ENCODE results near the gene MAB21L3.

Gene MAB21L3

GRCh38 chr1:116110567-116111523, at the start of gene MAB21L3:
TSS of gene MAB21L3 (plus strand) at chr1:116111399. CDS start at chr1:116112616, 1,217 bp downstream.
- DNase-seq (ENCODE audit: low read depth, low spot score) = no peak

GRCh38 chr1:116062201-116062600, 49.0 kb upstream of the MAB21L3 start:
- DNase-seq (ENCODE audit: low read depth, low spot score) = no peak

GRCh38 chr1:116064616-116065015, 46.6 kb upstream of the MAB21L3 start:
- DNase-seq (ENCODE audit: low read depth, low spot score) = peak; percentile 4

DNA sequence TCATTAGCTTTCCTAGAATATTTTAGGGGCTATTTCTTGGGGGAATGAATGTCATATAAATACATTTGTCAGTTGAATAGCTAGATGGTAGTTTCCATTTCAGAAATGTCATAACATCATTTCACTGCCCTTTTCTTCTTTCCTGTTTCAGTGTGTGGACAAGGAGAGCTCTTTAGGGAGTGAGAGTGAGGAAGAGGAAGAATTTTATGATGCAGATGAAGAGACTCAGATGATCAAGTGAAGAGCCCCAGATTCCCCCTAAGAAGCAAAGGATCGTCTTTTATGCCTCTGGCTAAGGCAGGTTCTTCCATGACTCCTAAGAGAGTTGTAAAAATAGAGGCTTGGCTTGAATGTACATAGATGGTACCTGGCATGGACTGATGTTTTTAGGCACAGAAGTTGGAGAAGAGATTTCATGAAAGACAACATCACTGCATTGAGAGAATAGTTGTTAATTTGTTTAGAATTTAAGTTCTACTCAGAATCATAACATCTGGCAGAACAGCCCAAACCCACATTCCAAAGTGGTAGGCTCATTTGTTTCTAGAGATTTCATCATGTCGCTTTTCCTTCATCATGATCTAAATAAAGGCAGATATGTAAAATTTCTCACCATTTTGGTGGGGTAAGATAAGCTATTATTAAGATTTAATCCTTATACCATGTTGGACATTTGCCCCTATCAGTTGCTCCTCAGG, 44.2 kb upstream of the MAB21L3 start:
- peak; percentile 9 for DNase-seq (ENCODE audit: low read depth, low spot score)

DNA sequence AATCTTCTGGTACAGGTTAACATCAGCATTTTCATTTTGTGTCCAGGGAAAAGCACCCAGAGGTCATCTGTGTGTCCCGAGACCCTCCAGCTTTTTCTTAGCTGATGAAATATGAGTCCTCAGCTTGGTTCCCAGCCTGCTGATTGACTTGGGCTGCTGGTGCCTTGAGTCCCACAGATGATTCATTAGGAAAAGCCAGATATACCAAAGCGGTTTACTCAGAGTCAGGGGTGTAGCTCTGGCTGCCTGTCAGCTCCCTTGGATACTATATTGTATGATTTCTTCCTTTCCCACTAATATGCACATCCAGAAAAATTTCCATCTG, 43.7 kb upstream of the MAB21L3 start:
- DNase-seq (ENCODE audit: low read depth, low spot score) = peak; percentile 21

GRCh38 chr1:116075575-116075974, 35.6 kb upstream of the MAB21L3 start:
- no peak for DNase-seq (ENCODE audit: low read depth, low spot score)

DNA sequence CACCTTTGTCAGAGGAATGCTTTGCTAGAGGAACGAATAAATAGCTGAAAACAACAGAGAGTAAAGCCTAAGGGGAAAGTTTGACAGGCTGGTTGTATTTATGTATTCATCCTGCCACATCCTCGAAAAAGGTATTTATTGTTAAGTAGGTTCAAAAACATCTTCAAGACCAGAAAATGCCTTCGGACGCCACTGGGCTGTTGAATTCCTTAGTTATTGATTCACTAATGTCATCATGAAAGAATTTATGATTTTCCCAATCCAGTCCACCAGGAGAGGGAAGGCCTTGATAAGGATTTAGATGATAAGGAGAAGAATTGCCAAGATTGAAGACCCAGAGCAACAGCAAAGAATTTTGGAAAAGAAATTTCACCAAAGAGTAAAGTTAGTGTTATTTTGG, 35.2 kb upstream of the MAB21L3 start:
- no peak for DNase-seq (ENCODE audit: low read depth, low spot score)

DNA sequence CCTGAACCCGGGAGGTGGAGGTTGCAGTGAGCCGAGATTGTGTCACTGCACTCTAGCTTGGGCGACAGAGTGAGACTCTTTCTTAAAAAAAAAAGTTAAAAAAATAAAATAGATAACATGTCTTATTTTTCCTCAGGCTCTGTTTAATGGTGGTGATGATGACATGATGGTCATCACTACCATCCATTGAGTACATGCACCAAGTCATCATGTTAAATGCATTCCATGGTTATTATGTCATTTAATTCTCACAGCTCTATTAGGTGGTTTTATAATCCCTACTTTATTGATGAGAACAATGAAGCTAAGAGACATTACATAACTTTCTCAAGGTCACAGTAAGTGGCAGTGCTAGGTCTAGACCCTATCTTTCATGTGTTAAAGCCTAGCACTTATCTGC, 34.4 kb upstream of the MAB21L3 start:
- DNase-seq (ENCODE audit: low read depth, low spot score) = no peak

- no peak for DNase-seq (ENCODE audit: low read depth, low spot score)
Observed at GRCh38 chr1:116078699-116079223, 32.4 kb upstream of the MAB21L3 start.

DNA sequence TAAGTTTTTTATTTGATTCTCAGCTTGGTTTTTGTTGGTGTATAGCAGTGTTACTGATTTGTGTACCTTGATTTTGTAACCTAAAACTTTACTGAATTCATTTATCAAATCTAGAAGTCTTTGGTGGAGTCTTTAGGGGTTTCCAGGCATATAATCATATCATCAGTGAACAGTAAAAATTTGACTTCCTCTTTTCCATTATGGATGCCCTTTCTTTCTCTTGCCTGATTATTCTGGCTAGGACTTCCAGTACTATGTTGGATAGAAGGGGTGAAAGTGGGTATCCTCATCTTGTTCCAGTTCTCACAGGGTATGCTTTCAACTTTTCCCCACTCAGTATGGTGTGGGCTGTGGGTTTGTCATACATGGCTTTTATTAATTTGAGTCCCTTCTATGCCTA, 23.6 kb upstream of the MAB21L3 start:
- no peak for DNase-seq (ENCODE audit: low read depth, low spot score)

- DNase-seq (ENCODE audit: low read depth, low spot score) = no peak
Observed at GRCh38 chr1:116089870-116090269, 21.3 kb upstream of the MAB21L3 start.

DNA sequence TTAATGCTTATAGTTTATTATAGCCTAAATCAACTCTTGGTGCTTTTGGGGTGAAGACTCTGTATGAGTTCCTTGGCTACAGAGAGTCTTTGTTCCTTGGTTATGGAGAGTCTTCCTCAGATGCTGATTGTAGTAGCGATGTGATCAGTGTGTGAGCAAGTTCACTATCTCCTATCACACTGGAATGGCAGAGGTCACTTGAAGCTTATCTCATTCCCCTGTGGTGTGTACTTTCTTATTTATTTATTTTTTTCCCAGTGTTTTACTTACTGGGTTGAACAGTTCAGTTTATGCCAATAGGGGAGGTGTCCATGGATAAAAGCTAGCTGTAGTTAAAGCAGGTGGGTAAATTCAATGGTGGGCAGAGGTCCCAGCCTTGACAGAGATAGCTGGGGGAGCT, 20.1 kb upstream of the MAB21L3 start:
- no peak for DNase-seq (ENCODE audit: low read depth, low spot score)

- no peak for DNase-seq (ENCODE audit: low read depth, low spot score)
Observed at GRCh38 chr1:116092752-116093489, 18.3 kb upstream of the MAB21L3 start.

DNA sequence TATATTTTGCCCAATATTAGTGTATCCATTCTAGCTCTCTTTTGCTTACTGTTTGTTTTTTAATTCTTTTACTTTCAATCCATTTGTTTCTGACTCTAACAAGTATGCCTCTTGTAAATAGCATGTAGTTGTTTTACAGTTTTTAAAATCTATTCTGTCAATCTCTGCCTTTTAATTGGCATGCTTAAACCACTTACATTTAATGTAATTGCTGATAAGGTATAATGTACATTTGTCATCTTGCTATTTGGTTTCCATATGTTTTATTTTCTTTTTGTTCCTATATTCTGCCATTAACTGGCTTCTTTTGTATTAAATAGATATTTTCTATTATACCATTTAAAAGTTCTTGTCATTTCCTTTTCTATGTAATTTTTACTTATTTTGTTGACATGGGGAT, 16.2 kb upstream of the MAB21L3 start:
- no peak for DNase-seq (ENCODE audit: low read depth, low spot score)

GRCh38 chr1:116096013-116096618, 15.1 kb upstream of the MAB21L3 start:
- DNase-seq (ENCODE audit: low read depth, low spot score) = no peak

DNA sequence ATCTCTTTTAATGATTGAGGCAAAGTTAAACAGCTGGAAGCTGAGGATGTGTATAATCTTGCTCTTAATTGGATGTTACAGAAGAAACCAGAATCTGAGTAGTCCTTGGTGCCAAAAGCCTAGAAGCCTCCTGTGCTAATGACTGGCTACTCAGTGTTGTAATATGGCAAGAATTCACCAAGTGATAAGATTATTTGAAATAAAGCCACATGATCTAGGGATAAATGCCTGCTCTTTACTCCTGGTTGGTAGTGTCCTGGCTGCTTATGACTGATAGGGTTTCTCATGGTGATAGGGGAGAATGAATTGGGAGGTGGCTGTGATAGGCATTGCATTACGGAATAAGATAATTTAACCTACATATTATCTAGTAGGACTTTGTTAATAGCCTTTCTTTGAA, 13.6 kb upstream of the MAB21L3 start:
- peak; percentile 2 for DNase-seq (ENCODE audit: low read depth, low spot score)

GRCh38 chr1:116099379-116099778, 11.8 kb upstream of the MAB21L3 start:
- no peak for DNase-seq (ENCODE audit: low read depth, low spot score)

GRCh38 chr1:116099919-116100318, 11.3 kb upstream of the MAB21L3 start:
- DNase-seq (ENCODE audit: low read depth, low spot score) = no peak

GRCh38 chr1:116104667-116105066, 6.5 kb upstream of the MAB21L3 start:
- DNase-seq (ENCODE audit: low read depth, low spot score) = no peak

GRCh38 chr1:116105996-116106395, 5.2 kb upstream of the MAB21L3 start:
- no peak for DNase-seq (ENCODE audit: low read depth, low spot score)

GRCh38 chr1:116106646-116107045, 4.6 kb upstream of the MAB21L3 start:
- no peak for DNase-seq (ENCODE audit: low read depth, low spot score)

DNA sequence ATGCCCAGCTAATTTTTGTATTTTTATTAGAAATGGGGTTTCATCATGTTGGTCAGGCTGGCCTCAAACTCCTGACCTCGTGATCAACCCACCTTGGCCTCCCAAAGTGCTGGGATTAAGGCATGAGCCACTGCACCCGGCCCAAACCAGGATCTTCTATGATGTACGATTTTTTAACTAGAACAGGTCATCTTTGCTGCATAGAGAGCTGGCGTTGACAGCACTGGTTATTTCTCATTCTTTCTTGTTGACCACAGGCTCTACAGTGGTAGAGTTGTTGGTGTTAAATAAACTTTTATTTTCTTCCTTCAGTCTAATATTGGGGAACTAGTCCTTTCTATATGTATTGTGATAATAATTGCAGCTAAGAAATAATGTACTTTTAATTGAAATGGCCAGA, 3.8 kb upstream of the MAB21L3 start:
- DNase-seq (ENCODE audit: low read depth, low spot score) = no peak
